GM19351 (cell line): ENCODE results near the gene AKAP12.
"Not testable (repeated sequence)": the region's sequence is repeated elsewhere in the genome, so short reads cannot be mapped to it uniquely, and the experiment has no call there.

Experiments
- ATAC-seq: cut with Tn5 transposase; IDR thresholded peaks from one replicate; pipeline ENCODE4 v1.9.1; 2021; ENCODE audit warnings: mild to moderate bottlenecking, moderate library complexity; ENCODE audit not compliant: unreplicated experiment

The AKAP12 gene

DNA sequence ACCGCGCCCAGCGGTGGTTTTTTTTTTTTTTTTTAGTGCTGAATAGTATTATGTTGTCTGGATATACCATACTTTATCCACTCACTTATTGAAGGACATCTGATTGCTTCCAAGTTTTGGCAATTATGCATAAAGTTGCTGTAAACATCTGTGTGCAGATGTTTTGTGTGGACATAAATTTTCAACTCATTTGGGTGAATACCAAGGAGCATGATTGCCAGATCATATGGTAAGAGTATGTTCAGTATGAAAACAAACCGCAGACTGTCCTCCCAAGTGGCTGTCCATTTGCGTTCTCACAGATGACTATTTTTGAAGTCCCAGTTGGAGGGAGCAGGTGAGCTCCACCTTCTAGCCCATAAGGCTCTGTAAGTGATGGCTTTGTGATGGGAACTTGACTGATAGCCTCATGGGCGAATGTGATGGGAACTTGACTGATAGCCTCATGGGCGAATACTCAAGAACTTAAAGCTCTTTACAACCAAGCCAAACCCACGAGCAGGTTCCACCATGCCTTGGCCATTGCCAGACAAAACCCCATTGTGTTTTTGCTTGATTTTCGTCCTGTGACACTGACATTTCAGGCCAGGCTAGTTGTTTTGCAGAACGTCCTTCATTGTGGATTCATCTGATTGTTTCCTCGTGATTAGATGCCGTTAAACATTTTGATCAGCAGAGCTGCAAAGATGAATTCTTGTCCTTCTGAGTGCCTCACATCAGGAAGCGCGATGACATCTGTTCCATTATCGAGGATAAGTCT is 100.6 kb downstream of the AKAP12 start:
- ATAC-seq, result no peak

DNA sequence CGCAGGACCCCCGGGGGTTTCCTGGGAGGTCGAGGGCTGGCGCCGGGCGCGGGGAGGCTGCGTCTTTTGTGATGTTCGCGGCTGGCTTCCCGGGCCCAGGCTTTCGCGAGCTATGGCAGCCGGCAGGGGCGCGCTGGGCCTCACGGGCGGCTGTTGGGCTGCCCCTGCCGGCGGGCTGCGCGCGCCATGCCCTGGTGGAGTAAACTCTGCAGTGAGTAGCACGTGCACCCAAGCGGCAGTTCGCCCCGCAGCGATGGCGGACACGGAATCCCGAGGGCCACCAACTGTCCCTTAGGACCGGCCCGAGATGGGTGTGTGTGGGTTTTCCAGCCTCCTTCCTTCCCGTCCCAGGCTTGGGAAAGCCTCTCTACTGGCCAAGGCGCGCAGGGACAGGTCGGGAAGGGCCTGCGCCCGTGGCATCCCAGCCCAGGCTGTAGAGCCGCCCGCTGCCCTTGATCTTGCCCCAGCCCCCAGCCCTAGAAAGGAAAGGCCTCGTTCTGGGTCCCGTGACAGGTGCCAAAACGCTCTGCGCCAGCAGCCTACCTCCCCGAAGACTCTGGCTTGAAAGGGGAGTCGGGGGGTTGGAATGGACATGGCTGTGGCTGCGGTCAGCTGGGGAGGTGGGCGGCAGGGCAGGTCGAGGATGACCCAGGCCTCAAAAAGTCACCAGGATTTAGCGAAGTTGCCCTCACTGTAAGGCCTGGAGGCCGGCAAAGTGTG is 101.9 kb downstream of the AKAP12 start:
- ATAC-seq, result no peak

DNA sequence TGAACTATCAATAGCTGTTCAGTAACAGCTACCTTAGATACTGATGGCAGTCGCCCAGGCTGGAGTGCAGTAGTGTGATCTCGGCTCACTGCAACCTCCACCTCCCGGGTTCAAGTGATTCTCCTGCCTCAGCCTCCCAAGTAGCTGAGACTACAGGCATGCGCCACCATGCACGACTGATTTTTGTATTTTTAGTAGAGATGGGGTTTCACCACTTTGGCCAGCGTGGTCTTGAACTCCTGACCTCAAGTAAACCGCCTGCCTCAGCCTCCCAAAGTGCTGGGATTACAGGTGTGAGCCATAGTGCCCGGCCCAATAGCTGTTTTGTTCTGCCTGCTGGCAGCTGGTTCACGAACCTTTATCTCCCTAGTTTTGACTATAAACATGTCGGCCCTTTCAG is 103.0 kb downstream of the AKAP12 start:
- ATAC-seq, result not testable (repeated sequence)

DNA sequence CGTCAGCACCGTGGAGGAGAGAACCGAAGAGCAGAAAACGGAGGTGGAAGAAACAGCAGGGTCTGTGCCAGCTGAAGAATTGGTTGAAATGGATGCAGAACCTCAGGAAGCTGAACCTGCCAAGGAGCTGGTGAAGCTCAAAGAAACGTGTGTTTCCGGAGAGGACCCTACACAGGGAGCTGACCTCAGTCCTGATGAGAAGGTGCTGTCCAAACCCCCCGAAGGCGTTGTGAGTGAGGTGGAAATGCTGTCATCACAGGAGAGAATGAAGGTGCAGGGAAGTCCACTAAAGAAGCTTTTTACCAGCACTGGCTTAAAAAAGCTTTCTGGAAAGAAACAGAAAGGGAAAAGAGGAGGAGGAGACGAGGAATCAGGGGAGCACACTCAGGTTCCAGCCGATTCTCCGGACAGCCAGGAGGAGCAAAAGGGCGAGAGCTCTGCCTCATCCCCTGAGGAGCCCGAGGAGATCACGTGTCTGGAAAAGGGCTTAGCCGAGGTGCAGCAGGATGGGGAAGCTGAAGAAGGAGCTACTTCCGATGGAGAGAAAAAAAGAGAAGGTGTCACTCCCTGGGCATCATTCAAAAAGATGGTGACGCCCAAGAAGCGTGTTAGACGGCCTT is 110.0 kb downstream of the AKAP12 start:
- no peak for ATAC-seq

DNA sequence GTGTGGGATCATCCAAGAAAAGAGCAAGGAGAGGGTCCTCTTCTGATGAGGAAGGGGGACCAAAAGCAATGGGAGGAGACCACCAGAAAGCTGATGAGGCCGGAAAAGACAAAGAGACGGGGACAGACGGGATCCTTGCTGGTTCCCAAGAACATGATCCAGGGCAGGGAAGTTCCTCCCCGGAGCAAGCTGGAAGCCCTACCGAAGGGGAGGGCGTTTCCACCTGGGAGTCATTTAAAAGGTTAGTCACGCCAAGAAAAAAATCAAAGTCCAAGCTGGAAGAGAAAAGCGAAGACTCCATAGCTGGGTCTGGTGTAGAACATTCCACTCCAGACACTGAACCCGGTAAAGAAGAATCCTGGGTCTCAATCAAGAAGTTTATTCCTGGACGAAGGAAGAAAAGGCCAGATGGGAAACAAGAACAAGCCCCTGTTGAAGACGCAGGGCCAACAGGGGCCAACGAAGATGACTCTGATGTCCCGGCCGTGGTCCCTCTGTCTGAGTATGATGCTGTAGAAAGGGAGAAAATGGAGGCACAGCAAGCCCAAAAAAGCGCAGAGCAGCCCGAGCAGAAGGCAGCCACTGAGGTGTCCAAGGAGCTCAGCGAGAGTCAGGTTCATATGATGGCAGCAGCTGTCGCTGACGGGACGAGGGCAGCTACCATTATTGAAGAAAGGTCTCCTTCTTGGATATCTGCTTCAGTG is 110.8 kb downstream of the AKAP12 start:
- no peak for ATAC-seq

DNA sequence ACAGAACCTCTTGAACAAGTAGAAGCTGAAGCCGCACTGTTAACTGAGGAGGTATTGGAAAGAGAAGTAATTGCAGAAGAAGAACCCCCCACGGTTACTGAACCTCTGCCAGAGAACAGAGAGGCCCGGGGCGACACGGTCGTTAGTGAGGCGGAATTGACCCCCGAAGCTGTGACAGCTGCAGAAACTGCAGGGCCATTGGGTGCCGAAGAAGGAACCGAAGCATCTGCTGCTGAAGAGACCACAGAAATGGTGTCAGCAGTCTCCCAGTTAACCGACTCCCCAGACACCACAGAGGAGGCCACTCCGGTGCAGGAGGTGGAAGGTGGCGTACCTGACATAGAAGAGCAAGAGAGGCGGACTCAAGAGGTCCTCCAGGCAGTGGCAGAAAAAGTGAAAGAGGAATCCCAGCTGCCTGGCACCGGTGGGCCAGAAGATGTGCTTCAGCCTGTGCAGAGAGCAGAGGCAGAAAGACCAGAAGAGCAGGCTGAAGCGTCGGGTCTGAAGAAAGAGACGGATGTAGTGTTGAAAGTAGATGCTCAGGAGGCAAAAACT is 111.5 kb downstream of the AKAP12 start:
- no peak for ATAC-seq

DNA sequence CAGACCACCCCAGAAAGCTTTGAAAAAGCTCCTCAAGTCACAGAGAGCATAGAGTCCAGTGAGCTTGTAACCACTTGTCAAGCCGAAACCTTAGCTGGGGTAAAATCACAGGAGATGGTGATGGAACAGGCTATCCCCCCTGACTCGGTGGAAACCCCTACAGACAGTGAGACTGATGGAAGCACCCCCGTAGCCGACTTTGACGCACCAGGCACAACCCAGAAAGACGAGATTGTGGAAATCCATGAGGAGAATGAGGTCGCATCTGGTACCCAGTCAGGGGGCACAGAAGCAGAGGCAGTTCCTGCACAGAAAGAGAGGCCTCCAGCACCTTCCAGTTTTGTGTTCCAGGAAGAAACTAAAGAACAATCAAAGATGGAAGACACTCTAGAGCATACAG is 112.0 kb downstream of the AKAP12 start:
- no peak for ATAC-seq

DNA sequence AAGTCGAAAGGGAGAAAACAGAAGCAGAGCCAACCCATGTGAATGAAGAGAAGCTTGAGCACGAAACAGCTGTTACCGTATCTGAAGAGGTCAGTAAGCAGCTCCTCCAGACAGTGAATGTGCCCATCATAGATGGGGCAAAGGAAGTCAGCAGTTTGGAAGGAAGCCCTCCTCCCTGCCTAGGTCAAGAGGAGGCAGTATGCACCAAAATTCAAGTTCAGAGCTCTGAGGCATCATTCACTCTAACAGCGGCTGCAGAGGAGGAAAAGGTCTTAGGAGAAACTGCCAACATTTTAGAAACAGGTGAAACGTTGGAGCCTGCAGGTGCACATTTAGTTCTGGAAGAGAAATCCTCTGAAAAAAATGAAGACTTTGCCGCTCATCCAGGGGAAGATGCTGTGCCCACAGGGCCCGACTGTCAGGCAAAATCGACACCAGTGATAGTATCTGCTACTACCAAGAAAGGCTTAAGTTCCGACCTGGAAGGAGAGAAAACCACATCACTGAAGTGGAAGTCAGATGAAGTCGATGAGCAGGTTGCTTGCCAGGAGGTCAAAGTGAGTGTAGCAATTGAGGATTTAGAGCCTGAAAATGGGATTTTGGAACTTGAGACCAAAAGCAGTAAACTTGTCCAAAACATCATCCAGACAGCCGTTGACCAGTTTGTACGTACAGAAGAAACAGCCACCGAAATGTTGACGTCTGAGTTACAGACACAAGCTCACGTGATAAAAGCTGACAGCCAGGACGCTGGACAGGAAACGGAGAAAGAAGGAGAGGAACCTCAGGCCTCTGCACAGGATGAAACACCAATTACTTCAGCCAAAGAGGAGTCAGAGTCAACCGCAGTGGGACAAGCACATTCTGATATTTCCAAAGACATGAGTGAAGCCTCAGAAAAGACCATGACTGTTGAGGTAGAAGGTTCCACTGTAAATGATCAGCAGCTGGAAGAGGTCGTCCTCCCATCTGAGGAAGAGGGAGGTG is 112.9 kb downstream of the AKAP12 start:
- no peak for ATAC-seq

DNA sequence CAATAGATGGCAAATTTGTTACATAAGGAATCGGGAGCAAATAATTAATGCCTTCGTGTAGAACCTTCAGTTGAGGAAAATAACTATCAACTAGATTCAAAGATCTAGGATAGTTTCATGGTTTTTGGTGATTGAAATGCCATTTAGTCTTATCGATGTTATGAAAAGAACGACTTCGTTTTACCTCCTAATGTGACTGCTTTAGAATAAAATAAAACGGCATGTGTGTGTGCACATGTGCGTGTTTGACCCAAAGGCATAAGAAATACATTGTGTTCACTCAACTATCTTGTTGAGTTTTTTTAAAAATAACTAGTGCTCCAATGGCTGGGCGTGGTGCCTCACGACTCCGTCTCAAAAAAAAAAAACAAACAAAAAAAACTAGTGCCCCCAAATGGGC is 114.0 kb downstream of the AKAP12 start:
- no peak for ATAC-seq

DNA sequence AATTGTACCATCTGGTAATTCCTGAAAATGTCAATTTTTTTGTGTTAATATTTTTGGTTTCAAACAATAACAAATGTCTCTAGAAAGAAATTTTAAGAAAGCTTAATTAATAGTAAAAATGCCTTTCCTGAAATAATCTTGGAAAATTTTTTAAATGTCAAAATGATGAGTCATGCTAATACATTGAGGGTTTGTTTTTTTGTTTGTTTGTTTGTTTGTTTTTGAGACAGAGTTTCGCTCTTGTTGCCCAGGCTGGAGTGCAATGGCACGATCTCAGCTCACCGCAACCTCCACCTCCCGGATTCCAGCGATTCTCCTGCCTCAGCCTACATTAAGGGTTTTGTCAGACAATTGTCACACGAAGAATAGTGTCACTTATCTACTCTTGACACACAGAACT is 117.2 kb downstream of the AKAP12 start:
- ATAC-seq, result not testable (repeated sequence)

DNA sequence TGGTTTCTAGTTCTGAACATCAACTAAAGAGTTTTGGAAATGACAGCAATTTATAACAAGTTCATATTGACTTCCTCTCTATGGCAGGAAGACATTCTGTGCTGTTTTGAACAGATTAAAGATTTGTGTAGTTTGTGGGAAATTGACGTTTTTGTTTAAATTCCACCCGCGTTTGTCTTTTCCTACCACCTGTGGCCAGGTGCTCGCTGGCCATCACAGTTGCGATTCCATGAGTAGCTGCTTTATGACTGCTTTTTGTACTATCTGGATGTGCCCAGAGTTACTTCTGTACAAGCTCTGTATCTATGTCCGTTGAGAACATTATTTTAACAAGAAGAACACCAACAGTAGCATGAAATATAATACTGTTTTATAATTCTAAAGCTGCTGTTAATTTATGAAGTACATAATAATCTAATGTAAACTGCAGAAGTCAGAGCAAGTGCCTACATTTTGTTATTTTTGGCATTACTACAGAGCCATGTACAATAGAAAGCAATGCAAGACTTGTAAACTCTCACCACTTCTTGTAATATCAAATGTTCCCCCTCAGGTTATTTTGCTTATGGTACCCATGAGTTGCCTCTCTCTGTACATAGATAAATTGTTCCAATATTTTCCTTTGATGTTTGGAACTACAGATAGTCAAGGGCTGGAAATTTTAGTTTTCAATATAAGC is 118.1 kb downstream of the AKAP12 start:
- ATAC-seq, result no peak

DNA sequence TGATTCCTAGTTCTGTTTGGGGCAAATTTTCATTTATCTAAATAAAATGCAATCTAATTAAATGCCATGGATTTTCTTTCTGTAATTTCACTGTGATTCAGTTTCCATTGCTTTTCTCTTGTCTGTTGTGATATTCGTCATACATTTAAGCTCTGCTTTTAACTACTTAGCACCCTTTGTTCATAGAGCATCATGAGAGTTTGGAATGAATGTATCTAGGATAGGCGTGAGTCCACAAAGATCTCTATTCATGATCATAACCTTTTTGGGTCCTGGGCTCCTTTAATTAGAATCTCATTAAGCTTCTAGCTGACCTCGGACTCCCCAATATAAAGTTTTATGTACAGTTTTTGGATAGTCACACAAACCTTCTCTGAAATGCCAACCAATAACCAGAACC is 118.7 kb downstream of the AKAP12 start:
- no peak for ATAC-seq

DNA sequence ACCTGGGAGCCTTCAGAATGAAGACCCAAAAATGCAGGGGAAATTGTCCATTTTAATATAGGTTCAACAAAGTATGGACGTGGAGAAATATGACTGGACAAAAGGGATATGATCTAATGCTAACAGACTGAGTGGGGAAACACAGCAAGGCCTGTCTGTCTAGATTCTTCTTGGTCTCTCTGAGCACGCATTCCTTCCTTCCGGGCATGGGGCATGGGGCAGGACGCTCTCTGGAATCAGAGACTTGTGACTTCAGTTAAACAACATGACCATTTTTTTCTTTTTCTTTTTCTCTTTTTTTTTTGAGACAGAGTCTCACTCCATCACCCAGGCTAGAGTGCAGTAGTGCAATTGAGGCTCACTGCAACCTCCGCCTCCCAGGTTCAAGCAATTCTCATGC is 119.7 kb downstream of the AKAP12 start:
- no peak for ATAC-seq

DNA sequence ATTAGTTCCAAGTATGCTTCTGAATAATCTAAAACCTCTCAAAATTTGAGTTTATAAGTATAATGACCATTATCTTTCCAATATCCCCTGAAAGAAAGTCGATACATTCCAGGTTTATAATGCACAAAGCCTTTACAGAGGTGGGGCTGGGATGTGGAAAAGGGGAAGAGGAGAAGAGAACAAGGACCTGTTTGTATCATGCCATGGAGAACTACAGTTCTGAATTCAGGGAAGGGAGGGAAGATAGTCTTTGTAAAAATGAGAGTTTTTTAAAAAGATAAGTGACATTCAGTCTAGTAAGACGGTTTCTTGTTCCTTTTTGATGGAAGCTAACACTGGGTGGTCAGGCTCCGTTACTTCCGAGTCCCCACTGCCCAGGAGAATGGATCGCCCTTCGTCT is 125.5 kb downstream of the AKAP12 start:
- no peak for ATAC-seq

DNA sequence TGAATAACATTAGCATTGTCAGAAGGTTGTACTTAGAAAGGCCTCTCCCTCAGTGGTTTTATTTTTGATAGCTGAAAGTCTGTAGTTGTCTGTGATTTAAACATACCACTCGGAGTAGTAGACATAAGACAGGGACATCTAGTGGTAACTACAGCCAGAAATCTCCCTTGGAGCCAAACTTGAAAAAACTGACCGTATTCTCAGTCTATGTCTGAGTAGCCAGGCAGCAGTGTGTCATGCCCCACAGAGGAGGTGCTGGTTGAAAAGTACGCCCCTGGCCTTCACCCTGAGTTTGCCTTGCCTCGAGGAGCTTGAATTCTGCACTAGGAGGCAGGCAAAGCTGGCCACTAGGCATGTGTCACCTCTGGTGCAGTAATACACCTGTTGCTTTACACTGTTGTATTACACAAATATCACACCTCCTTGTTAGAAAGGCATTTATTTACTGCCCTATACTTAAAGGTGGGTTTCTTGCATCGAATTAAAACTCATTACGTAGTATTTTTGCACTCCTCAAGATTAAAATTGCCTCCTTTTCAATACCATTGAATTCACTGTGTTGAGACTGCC is 130.8 kb downstream of the AKAP12 start:
- no peak for ATAC-seq

DNA sequence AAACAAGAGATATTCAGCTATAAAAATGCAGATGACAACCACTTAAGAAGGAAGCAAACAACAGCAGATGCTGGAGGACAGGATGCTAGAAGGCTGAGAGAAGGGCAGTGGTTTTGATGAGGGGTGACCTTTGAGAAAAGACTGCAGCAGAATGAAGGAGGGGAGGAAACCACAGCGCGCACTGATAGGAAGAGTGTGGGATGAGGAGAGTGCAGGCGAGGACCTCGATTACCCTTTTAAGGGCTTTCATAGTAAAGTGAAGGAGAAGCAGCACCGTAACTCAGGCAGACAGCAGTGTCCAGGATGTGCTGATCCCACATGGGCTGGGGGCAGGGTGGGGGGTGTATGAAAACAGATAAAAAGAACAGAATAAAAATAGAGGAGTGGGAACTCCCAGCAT is 132.4 kb downstream of the AKAP12 start:
- ATAC-seq, result no peak

DNA sequence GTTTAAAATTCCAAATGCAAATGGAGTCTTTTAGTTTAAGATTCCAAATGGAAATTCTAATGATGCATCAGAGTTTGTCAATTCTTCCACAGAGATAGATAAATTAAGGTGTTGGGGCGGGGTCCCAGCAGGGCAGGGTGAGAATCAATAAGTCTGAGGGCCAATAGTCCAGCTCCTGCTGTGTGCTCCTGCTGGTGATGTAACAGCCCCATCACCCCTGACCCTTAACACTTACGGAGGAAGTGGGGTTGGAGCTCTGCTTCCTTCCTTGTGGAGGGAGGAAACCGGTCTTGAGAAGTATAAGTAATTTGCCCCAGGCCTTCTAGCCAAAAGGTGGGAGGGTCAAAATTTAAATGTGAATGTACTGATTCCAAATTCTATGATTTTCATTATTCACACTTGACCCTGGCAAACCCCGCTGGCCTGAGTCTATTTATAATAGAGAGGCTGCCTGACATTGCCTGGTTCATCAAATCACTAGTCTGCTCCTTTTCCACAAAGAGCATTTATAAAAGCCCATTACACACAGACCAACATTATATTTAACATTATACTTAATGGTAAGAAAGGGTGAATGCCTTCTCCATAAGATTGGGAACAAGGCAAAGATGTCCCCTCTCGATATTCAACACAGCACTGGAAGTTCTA is 134.4 kb downstream of the AKAP12 start:
- no peak for ATAC-seq

DNA sequence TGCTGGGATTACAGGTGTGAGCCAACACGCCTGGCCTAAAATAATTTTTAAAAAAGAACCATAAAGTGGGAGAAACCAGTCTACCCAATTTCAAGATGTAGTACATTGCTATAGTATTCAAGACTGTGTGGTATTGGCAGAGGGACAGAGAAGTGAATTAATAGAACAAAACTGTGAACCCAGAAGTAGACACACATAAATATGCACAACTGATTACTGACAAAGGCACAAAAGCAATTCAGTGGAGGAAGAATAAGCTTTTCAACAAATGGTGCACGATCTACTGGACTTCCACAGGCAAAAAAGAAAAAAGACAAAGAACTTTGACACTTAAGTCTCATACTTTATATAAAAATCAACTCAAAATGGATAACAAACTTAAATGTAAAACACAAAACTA is 136.1 kb downstream of the AKAP12 start:
- ATAC-seq, result no peak

DNA sequence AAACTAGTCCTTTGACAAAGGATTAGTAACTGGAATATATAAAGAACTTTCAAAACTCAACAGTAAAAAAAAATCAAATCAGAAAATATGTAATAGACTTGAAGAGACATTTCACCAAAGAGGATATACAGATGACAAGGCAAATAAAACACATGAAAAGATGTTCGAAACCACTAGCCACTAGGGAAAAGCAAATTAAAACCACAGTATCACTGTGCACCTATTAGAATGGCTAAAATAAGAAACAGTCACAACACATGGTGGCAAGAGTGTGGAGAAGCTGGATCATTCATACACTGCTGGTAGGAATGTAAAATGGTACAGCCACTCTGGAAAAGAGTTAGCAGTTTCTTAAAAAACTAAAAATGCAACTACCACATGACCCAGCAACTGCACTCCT is 136.7 kb downstream of the AKAP12 start:
- no peak for ATAC-seq
